Esophagus squamous epithelium (tissue), 4 donors: ENCODE results near the gene PRR19.

Source experiments
- CTCF ChIP-seq, 6 experiments: fragments of 450-650 bp in 4 of 6; fragments of 200-600 bp in 2 of 6; sonication (generic) in 2 of 6; IDR thresholded peaks; one replicate each; pipeline ENCODE4 v1.5.1; 2016 to 2019; ENCODE audit warnings: antibody characterized with exemption in 6 of 6, mild to moderate bottlenecking in 4 of 6, moderate library complexity in 4 of 6
- POLR2A ChIP-seq, 4 donors: fragments of 450-650 bp; IDR thresholded peaks; one replicate each; pipeline ENCODE4 v1.6.1; 2017; ENCODE audit warnings: antibody characterized with exemption in 4 of 4, mild to moderate bottlenecking in 4 of 4, moderate library complexity in 3 of 4

- TF ChIP-seq CTCF (IDR thresholded peaks at IDR 0.05) (no peak), POLR2A (IDR thresholded peaks at IDR 0.05) (no peak)
Observed at GRCh38 chr19:42317535-42317934, 15.6 kb downstream of the PRR19 start.
